Panc1 (cell line): ENCODE results near the gene DLL3. TPM values are rescaled to one million over a fixed set of nuclear protein-coding genes. Genes with fewer than 3 reads are reported as not detected.
A peak's percentile ranks its signal among the peaks of the same experiment; 100 is the strongest.

Experiments
- ATAC-seq: fragments of 200-7000 bp; cut with Tn5 transposase; 2 replicates; pipeline ENCODE4 v1.9.1; 2020; ENCODE audit warnings: mild to moderate bottlenecking, moderate library complexity
- BruUV-seq: library from RNA; stranded (reverse); fragments of 400-500 nt; replicated peaks from 2 replicates; lab custom pipeline; 2021; lab: Mats Ljungman, UMichigan
- CTCF ChIA-PET: fragments of 300-600 bp; sonication (Branson Sonifier 250); formaldehyde crosslinking; loops from one replicate; lab custom pipeline; 2022; ENCODE audit warnings: antibody characterized with exemption; lab: Charles Lee
- POLR2A ChIA-PET: fragments of 300-600 bp; sonication (Branson Sonifier 250); formaldehyde crosslinking; loops from one replicate; lab custom pipeline; 2022; ENCODE audit warnings: antibody characterized with exemption; lab: Charles Lee
- DNase-seq: peaks from one replicate; pipeline ENCODE4 v3.0.0-alpha.2; 2010; ENCODE audit warnings: low read depth, low spot score
- H3K27ac ChIP-seq: 2 replicates; pipeline ENCODE4 v1.5.1; 2011; ENCODE audit warnings: mild to moderate bottlenecking, low read length, inconsistent platforms
- H3K27me3 ChIP-seq: fragments of 200-500 bp; sonication (Bioruptor generic); 2 replicates; pipeline ENCODE4 v1.6.0; 2014; ENCODE audit warnings: low read length, inconsistent platforms; ENCODE audit not compliant: control insufficient read depth, insufficient read depth
- H3K36me3 ChIP-seq: fragments of 200-500 bp; sonication (Bioruptor generic); 2 replicates; pipeline ENCODE4 v1.5.1; 2014; ENCODE audit warnings: inconsistent platforms, mild to moderate bottlenecking, low read length, moderate library complexity; ENCODE audit not compliant: control insufficient read depth, insufficient read depth
- H3K4me1 ChIP-seq: 2 replicates; pipeline ENCODE4 v1.5.1; 2011; ENCODE audit warnings: inconsistent platforms, mild to moderate bottlenecking, low read length, moderate library complexity; ENCODE audit not compliant: control insufficient read depth, insufficient read depth
- H3K4me3 ChIP-seq, 2 experiments: 2 replicates each; pipeline ENCODE4 v1.5.1; 2011 to 2012; ENCODE audit warnings: low read depth in 2 of 2, low read length in 2 of 2, mild to moderate bottlenecking in 2 of 2, inconsistent platforms in 1 of 2, moderate library complexity in 1 of 2
- H3K9me3 ChIP-seq: fragments of 200-500 bp; sonication (Bioruptor generic); 2 replicates; pipeline ENCODE4 v1.5.1; 2014; ENCODE audit warnings: low read depth, mild to moderate bottlenecking, inconsistent platforms, low read length, moderate library complexity; ENCODE audit not compliant: control insufficient read depth, insufficient read depth
- POLR2AphosphoS5 ChIP-seq: IDR thresholded peaks from 2 replicates; pipeline ENCODE4 v1.6.1; 2012; ENCODE audit warnings: mild to moderate bottlenecking, low read depth, low read length, moderate library complexity
- SIN3A ChIP-seq: IDR thresholded peaks from 2 replicates; pipeline ENCODE4 v1.6.1; 2012; ENCODE audit warnings: low read depth, mild to moderate bottlenecking, low read length, moderate library complexity, borderline replicate concordance; ENCODE audit not compliant: insufficient read depth
- TCF7L2 ChIP-seq: IDR thresholded peaks from 2 replicates; pipeline ENCODE4 v1.6.1; 2011; ENCODE audit warnings: mild to moderate bottlenecking, low read depth, low read length, inconsistent platforms
- in situ Hi-C: cut with HindIII; loops from 2 replicates; pipeline ENCODE4 v1.10.0; 2016; ENCODE audit warnings: low sequenced_read_pairs, low pct_unique_long_range_greater_than_20kb
- intact Hi-C: fragments of 100-400 bp; cut with micrococcal nuclease; formaldehyde crosslinking; loops from one replicate; pipeline ENCODE4 v1.10.0; 2022; ENCODE audit not compliant: unreplicated experiment
- total RNA-seq: library from RNA; stranded (reverse); gene quantifications from one replicate; pipeline ENCODE4 v1.2.1, GENCODE V29; 2021; ENCODE audit not compliant: unreplicated experiment
- TF ChIP-seq, protein P1 (sequence below), 2 experiments: IDR thresholded peaks; 2 replicates each; pipeline ENCODE4 v1.6.1; 2011 to 2012; ENCODE audit warnings: low read depth in 2 of 2, control low read depth in 1 of 2, low read length in 1 of 2, mild to moderate bottlenecking in 1 of 2, moderate library complexity in 1 of 2; ENCODE audit not compliant: insufficient read depth in 1 of 2
- TF ChIP-seq, protein P2 (sequence below): fragments of 450-650 bp; IDR thresholded peaks from 2 replicates; pipeline ENCODE4 v1.5.1; 2017; ENCODE audit warnings: mild to moderate bottlenecking

The DLL3 gene
- total RNA-seq, 1 experiment from 2014 or later = 76.9 TPM

DNA sequence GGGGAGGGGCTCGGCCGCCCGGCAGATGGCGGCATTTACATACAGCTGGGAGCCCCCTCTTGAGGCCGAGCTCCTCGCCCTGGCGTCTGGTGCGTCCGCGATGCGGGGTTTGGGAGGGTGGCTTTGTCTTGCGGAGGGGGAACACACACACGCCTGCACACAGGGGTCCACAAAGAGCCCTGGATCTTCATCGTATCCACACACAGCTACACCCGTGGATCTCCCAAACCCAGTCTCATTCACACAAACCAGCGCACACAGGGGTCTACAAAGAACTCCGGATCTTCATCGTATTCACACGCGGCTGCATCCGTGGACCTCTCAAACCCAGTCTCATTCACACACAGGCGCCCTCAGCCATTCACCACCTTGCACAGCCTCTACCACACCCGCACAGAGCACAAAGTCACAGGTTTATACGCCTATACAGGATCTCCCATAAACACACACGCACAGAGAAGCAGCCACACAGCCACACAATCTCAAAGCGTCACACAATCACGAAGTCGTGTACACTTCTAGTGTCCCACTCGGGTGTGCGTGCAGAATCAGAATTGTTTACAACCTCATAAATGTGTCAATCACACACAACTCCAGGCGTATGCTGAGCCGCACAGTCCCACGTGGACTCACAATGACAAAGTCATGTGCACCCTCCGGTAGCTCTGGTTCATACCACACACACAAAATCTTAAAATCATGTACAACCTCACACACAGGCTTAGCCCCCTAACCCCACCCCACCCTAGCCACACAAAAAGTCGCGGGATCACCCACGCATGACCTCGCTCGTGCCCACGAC, 550 bp upstream of the DLL3 start:
- no peaks in the 10 kb centered on the region for H3K9me3 ChIP-seq
- peak; percentile 75 for ATAC-seq
- no peaks in the 10 kb centered on the region for H3K36me3 ChIP-seq
- ChIA-PET POLR2A (interaction anchor here (0.5 to 6.6 kb wide), 38 partner anchors 8 to 827 kb away, joined by 3 to 66 read pairs (median 6); partner anchors contain the start of genes EID2B, PSMC4, RPS16 and SAMD4B), CTCF (interaction anchor here (0.6 to 4.9 kb wide), 45 partner anchors 8 to 822 kb away, joined by 3 to 130 read pairs (median 5); partner anchors contain the start of genes DYRK1B, EID2, EID2B and FBL)
- in situ Hi-C loops (no loop called here), intact Hi-C loops (loop anchor here (2.0 kb wide), 2 partner anchors 35 to 57 kb away; partner anchors contain the start of gene EID2B)
- H3K4me1 ChIP-seq = peaks cover 20% of the 10 kb centered on the region
- BruUV-seq = no TSS peak
- peak overlapping the region; percentile 2 for H3K27ac ChIP-seq
- TF ChIP-seq SIN3A (no peak), TCF7L2 (no peak), POLR2AphosphoS5 (no peak)
- TF ChIP-seq, protein P1, sequence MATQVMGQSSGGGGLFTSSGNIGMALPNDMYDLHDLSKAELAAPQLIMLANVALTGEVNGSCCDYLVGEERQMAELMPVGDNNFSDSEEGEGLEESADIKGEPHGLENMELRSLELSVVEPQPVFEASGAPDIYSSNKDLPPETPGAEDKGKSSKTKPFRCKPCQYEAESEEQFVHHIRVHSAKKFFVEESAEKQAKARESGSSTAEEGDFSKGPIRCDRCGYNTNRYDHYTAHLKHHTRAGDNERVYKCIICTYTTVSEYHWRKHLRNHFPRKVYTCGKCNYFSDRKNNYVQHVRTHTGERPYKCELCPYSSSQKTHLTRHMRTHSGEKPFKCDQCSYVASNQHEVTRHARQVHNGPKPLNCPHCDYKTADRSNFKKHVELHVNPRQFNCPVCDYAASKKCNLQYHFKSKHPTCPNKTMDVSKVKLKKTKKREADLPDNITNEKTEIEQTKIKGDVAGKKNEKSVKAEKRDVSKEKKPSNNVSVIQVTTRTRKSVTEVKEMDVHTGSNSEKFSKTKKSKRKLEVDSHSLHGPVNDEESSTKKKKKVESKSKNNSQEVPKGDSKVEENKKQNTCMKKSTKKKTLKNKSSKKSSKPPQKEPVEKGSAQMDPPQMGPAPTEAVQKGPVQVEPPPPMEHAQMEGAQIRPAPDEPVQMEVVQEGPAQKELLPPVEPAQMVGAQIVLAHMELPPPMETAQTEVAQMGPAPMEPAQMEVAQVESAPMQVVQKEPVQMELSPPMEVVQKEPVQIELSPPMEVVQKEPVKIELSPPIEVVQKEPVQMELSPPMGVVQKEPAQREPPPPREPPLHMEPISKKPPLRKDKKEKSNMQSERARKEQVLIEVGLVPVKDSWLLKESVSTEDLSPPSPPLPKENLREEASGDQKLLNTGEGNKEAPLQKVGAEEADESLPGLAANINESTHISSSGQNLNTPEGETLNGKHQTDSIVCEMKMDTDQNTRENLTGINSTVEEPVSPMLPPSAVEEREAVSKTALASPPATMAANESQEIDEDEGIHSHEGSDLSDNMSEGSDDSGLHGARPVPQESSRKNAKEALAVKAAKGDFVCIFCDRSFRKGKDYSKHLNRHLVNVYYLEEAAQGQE (IDR thresholded peaks at IDR 0.05; ENCODE audit: insufficient read depth in 1 of 2, low read depth in 2 of 2, low read length in 1 of 2) = no peak
- TF ChIP-seq, protein P2, sequence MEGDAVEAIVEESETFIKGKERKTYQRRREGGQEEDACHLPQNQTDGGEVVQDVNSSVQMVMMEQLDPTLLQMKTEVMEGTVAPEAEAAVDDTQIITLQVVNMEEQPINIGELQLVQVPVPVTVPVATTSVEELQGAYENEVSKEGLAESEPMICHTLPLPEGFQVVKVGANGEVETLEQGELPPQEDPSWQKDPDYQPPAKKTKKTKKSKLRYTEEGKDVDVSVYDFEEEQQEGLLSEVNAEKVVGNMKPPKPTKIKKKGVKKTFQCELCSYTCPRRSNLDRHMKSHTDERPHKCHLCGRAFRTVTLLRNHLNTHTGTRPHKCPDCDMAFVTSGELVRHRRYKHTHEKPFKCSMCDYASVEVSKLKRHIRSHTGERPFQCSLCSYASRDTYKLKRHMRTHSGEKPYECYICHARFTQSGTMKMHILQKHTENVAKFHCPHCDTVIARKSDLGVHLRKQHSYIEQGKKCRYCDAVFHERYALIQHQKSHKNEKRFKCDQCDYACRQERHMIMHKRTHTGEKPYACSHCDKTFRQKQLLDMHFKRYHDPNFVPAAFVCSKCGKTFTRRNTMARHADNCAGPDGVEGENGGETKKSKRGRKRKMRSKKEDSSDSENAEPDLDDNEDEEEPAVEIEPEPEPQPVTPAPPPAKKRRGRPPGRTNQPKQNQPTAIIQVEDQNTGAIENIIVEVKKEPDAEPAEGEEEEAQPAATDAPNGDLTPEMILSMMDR = no peak
- peak overlapping the region; percentile 28 to 52 for H3K4me3 ChIP-seq
- H3K27me3 ChIP-seq = peaks cover 8% of the 10 kb centered on the region
- peak; percentile 99 for DNase-seq

DNA sequence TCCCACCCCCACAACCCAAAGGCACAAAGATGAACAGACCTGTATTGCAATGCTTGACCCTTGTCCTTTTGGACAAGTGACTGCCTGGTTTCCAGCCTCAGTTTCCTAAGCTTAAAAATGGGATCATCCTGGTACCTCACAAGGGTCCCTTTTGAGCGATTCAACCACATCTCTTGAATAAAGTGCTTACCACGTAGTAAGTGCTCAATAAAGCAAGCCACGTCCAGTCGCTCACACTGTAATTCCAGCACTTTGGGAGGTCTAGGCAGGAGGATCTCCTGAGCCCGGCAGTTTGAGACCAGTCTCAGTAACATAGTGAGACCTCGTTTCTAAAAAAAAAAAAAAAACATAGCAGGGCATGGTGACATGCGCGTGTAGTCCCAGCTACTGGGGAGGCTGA, 1.2 kb downstream of the DLL3 start:
- intact Hi-C loops (loop anchor here (2.0 kb wide), 2 partner anchors 33 to 59 kb away; partner anchors contain the start of gene EID2B), in situ Hi-C loops (loop anchor here (5.0 kb wide), 6 partner anchors 42 to 342 kb away; partner anchors contain the start of genes EID2, MED29 and PAF1)
- ATAC-seq (no peak), DNase-seq (no peak)
- peaks cover 23% of the 10 kb centered on the region for H3K4me1 ChIP-seq
- H3K36me3 ChIP-seq = no peaks in the 10 kb centered on the region
- H3K4me3 ChIP-seq = no peak overlapping the region
- no peak overlapping the region for H3K27ac ChIP-seq
- ChIA-PET POLR2A (interaction anchor here (0.6 to 6.6 kb wide), 11 partner anchors 14 to 334 kb away, joined by 3 to 66 read pairs (median 8); partner anchors contain the start of genes DYRK1B, RPS16, SELENOV and SUPT5H), CTCF (interaction anchor here (0.6 to 4.9 kb wide), 18 partner anchors 9 to 398 kb away, joined by 3 to 104 read pairs (median 6); partner anchors contain the start of genes EID2B and RPS16)
- no TSS peak for BruUV-seq
- TF ChIP-seq, protein P2 = no peak
- TF ChIP-seq SIN3A (no peak), POLR2AphosphoS5 (no peak), TCF7L2 (no peak)
- TF ChIP-seq, protein P1 (IDR thresholded peaks at IDR 0.05; ENCODE audit: insufficient read depth in 1 of 2, low read depth in 2 of 2, low read length in 1 of 2) = no peak
- no peaks in the 10 kb centered on the region for H3K9me3 ChIP-seq
- peaks cover 8% of the 10 kb centered on the region for H3K27me3 ChIP-seq
